ENCODE data around the gene LTBP1.

The LTBP1 gene

GRCh38 chr2:33444967-33445366 lies 498.2 kb downstream of the LTBP1 start:
- no peak for DNase-seq (ENCODE audit: low read depth in 2 of 3, low spot score in 1 of 3)

- no peak for DNase-seq (ENCODE audit: low read depth in 2 of 3, low spot score in 1 of 3)
Observed at GRCh38 chr2:33448220-33448899, 501.6 kb downstream of the LTBP1 start.
